T-helper 2 cell (primary cell): Measurements from ENCODE around the gene FAN1.

Source experiments
- DNase-seq, 5 experiments: peaks; one replicate each; pipeline versions ENCODE4 v3.0.0 to v3.0.0-alpha.2; 2012 to 2022

Gene FAN1

DNA sequence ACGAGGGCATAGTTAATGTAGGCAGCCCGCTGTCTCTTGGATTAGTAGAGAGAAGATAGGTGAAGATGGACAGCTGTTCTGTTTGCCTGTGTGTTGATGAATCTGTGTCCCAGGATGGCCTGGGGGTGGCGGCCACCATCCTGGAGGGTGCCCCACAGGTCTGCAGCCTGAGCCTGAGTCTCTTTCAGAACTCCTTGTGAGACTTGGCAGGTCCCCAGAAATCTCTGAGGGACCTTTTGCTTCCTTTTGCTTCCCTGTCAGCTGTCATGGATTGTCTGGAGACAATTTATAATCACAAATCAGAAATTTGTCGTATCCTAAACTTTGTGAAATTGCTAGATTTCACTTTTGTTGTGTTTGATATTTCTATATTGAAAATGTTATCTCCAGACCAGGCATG lies 17.4 kb downstream of the FAN1 start:
- DNase-seq, result no peak

DNA sequence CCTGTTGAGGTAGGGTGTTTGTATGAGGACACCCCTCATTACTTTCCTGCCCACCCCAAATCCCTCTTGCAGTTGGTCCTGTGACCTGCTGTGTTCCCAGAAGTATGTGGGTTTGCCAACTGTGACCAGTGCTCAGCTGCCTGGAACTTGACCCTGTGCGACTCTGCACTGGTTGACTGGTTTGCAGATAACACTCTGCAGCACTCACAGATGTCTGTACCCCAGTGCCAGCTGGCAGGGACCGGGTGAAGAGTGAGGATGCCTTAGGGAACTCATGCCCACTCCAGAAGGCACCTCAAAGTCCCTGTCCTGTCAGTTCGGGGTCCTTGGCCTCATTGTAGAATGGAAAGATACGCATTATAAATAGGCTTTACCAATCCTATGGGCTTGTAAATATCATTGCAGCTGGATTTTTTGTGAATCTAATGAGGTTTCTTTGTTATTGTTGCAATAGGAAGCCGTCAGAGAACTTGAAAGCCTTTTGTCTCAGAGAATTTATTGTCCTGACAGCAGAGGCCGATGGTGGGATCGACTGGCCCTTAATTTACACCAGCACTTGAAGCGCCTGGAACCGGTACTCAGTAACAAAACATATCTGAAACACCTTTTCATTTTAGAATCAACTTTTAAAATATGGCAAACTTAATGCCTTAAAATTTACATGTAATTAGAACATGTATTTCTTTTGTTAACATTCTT lies 18.2 kb downstream of the FAN1 start:
- DNase-seq, result no peak

DNA sequence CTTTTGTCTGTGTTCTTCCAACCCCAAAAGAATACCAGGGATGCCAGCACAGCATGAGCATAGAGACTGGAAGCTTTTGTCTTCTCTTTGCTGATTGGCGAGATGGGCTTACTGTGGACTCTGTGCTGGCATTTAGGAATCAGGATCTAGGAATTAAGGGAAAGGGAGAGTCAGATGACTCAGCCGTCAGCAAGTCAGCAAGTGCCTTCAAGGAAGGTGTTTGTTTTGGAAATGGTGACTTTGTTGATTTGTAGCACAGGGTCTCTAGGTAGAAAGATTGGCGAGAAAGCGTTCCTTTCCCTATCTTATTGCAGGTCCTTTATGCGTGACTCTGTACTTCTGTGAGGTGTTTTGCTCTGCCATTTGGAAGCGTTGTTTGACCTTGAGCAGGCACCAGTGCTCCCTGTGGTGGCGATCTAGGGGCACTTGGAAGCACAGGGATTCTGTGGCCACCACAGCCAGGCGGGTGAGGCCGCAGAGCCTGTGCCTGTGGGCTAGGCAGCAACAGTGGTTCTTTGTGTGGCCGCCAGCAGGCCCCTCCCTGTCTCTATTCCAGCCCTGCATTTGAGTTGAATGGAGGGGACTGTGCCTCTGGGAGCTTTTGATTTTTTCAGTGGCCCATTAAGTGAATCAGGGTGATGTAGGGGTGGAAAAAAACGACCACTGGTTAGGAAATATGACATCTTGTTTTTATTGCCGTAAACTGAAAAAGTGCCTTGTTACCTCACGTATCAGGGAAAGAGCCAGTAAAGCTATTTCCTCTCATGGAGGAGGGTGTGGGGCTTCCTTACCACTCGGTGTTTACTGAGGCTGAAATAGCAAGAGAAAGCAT lies 19.0 kb downstream of the FAN1 start:
- no peak for DNase-seq

DNA sequence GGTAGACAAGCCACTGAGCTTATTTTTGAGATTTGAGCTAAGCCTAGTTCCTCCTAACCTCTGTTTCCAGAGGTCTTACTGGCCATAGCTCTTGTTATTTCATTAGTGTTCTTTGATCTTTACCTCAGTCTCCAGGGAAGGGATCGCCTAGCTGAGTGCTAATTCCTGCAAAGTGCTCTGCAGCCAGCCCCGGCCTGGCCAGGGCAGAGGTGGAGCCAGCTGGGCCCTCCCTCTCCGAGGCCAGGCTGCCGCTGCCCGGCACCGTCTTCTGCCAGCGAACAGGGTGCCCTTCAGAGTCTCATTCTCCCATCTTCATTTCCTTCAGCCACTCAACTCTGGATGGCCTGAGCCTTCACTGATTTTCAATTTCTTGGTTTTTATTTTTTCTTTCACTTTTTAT lies 19.7 kb downstream of the FAN1 start:
- DNase-seq, result no peak

DNA sequence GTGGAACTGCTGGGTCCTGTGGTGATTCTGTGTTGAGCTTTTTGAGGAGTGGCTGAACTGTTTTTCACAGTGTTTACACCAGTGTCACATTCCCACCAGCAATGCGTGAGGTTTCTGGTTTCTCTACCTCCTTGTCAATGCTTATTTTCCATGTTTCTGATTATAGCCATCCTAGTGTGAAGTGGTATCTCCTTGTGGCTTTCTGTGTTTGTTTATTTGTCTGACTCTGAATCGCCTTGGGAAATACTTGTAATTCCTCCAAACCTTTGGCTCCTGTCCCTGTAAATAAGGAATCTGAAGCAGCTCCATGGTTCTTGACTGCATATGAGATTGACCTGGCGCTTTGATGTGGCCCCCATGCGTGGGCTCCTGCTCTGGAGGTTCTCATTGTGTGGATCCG lies 20.6 kb downstream of the FAN1 start:
- no peak for DNase-seq

DNA sequence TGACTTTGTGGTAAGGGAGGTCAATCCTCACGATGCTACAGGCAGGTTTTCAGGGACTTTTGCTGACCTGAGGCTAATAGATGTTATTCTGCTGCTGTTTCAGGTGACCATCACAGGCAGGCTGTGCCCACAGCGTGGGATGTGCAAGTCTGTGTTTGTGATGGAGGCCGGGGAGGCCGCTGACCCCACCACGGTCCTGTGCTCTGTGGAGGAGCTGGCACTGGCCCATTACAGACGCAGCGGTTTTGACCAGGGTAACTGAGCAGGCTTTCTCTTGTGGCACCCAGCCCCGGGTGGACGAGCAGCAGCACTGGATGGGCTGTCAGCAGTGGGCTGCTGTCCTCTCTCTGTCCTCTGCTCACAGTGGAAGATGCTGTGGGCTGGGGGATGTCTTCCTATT lies 22.0 kb downstream of the FAN1 start:
- no peak for DNase-seq

DNA sequence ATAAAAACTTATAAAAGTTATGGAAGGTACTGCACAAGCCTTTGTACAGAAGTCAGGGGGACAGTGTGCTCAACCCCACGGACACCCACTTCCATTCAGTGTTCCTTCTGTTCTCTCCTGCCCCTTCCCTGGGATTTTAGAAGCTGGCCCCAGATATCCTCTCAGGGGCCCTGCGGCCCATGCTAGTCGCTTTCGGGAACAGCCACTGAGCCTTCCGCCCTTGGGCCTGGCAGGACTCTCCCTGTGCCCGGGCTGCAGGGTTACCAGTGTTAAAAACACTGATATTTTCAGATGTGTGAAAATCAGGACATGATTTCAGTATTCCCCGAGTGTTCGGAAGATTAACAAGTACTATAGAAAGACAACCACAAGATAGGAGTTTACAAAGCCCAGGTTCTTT lies 22.4 kb downstream of the FAN1 start:
- no peak for DNase-seq

DNA sequence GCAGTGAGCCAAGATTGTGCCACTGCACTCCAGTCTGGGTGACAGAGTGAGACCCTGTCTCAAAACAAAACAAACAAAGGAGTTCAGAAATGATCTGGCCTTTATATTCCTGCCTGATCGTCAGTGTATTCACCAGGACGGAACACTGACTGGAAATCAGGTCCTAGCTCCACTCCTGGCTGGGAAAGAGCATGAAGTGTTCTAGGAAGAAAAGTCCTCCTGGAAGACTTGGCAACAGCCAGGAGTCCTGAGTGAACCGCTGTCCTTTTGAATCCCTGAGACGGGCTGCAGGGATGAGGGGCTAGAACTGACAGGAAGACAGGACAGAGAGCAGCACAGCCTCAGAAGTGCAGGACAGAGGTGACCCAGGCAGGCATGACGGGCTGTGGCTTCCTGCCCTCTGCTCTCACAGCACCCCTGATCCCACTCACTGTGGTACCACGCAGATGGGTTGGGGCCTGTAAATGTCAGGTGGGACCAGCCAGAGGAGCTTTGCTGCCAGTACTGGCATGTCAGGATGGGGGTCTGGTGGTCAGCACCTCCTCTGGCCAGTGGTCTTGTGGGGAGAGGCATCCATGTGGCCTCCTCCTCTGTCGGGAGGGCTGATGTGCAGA lies 23.5 kb downstream of the FAN1 start:
- no peak for DNase-seq

DNA sequence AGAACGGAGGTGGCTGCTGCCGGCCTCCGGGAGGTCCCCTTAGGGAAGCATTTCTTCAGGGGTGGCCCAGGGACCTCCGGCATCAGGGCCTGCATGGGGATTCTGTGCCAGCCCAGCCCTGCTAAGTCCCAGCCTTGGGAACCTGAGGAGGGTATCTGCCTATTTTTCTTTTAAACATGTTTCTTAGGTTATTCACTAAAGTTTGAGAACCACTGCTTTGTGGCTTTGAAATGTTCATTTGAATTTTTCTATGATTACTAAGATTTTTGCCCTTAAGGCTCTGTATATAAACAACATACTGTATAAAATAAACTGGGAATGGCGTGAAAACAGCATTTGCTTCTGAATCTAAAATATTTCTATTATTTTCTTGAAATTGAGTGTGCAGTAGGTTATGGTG lies 24.4 kb downstream of the FAN1 start:
- no peak for DNase-seq

DNA sequence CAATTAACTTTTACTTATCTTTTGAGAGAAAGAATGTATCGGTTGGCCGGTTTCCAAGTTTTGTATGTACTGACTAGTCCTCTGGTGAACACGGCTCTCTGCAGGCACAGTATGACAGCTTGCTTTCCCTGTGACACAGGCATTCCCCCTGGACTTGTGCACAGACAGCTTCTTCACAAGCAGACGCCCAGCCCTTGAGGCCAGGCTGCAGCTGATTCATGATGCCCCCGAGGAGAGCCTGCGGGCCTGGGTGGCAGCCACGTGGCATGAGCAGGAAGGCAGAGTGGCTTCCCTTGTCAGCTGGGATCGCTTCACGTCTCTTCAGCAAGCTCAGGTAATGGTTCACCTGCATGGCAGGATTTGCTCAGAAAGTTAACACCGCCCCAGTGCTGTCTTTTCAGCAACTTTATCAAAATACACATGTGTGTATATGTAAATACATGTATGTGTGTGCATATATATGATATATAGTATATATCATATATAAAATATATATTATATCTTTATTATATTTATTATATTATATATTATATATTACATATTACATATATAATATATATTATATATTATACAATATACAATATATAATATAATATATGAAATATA lies 25.5 kb downstream of the FAN1 start:
- no peak for DNase-seq

DNA sequence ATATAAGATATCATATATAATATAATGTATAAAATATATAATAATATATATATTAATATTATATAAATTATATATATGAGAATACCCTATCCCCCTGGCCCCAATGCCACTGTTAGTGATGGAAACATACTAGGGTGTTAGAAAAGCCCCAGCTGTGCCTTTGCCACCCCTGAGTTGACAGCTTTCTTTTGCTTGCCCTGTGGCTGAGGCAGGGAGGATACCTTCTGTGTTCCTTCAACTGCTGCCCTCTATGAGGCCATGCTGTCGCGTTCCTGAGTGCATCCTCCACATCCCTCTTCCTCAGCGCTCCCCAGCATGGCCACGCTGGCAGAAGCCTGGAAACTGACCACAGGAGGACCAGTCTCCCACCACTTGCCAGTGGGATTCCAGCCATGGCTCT lies 26.3 kb downstream of the FAN1 start:
- DNase-seq, result no peak

DNA sequence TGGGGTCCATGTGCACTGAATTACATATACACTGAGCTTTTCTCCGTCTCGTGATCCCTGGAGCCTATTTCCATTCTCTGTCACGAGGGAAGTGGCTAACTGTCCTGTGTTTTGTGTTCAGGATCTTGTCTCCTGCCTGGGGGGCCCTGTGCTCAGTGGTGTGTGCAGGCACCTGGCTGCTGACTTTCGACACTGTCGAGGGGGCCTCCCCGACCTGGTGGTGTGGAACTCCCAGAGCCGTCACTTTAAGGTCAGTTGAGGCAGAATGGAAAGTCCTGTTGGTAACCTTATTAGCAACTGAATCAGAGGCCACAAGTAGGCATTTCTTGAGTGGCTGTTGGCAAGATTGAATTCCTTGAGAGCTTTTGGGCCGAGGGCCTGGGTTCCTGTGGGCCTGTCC lies 26.7 kb downstream of the FAN1 start:
- DNase-seq, result no peak

DNA sequence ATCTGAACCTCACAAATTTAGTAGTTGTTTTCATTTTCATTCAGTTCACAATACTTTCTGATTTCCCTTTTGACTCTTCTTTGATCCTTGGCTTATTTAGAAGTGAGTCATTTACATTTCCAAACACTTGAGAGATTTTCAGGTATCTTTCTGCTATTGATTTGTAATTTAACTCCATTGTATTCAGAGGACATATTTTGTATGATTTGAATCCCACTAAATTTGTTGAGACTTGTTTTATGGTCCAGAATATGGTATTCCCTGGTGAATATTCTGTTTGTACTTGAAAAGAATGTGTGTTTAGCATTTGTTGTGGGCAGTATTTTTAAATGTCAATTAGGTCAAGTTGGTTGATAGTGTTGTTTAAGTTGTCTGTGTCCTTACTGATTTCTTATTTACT lies 29.6 kb downstream of the FAN1 start:
- no peak for DNase-seq

DNA sequence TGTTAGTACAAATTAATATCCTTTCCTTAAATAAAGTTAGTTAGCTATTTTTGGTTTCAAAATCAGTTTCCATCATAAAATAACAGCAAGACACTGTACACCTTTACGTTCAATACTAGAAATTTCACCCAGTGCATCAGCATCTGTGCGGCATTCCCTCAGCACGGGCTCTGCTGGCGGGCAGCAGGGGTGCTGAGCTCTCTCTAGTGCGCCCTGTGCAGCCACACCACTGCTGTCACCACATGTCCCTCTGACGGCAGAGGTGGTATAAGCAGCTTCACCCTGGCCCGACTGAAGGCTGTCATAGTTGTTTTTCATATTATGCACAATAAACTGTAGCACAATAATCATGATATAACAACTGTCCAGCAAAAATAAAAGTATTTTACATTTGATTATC lies 35.4 kb downstream of the FAN1 start:
- no peak for DNase-seq

DNA sequence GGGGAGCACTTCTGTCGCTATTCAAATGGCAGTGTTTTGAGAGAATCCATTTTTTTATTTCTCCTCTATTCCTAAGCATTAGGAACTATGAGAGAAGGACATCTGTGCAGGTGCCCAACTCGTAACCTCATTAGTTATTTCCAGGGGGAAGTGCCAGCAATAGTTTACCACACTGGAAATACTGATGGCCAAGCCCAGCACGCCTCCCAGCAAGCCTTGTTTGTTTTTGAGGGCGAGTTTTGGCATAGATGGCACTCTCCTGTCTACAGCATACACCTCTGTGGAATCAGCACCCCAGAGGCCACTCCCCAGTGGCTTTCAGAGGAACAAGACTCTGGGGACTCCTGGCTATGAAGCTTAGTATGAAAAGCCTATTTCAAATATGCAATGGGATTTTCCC lies 36.6 kb downstream of the FAN1 start:
- no peak for DNase-seq

DNA sequence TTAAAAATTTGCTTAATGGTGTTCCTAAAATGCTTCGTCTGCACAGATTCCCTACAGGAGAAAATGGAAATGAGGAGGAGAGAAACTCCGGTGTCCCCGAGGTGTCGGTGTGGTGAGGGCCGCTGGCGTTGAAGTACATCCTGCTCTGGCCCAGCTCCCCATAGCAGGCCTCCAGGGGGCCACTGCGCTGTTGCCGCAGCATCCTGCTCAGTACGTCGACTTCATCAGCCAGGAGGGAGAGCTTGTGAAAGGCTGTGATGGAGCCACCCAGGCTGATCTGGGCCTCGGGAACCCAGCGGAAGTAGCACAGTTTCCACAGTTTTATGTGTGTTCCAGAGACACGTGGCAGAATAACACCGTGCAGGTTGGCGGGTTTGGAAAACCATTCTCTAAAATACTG lies 37.8 kb downstream of the FAN1 start:
- DNase-seq, result no peak

DNA sequence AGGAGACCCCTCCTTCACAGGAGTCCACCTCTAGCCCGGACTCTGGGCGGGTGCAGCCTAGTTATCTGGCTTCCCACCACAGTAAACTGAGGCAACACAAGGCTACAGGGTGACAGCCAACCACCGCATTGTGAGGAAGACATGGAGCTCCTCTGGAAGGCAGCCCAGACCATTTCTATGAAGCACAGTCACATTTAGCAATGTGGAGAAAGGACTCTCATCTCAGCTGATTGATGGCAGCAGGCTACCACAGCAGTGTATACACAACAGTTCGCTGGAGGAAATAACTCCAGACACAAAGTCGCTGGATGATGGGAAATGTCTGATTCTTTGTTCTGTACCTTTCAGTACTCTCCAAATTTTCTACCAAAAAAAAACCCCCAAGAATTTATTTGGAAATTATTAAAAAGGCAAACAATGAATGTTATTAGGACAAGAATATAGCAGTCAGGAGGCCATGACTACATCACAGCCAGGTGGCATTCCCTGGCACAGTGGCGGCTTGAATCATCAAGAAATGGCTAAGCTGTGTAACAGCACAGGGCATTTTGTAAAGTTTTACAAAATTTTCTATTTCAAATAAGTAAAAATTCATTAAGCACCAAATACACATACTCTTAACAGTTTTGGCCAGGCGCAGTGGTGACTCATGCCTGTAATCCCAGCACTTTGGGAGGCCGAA lies 40.1 kb downstream of the FAN1 start:
- DNase-seq, result no peak

DNA sequence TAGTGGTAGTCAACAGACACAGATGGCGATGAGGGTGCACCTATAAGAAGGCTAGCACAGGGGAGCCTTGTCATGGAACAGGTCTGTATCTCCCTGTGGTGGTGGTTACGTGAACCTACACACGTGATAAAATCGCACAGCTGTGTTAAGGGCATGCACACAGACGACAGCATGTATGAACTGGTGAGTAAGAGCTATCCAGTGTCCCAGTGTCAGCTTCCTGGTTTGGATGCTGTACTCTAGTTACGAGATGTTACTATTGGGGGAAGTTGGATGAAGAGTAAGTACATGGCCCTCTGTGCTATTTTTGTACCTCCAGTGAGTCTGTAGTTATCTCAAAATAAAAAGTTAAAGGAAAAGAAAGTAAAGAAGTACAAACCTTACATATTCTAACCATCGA lies 49.5 kb downstream of the FAN1 start:
- DNase-seq, result no peak

DNA sequence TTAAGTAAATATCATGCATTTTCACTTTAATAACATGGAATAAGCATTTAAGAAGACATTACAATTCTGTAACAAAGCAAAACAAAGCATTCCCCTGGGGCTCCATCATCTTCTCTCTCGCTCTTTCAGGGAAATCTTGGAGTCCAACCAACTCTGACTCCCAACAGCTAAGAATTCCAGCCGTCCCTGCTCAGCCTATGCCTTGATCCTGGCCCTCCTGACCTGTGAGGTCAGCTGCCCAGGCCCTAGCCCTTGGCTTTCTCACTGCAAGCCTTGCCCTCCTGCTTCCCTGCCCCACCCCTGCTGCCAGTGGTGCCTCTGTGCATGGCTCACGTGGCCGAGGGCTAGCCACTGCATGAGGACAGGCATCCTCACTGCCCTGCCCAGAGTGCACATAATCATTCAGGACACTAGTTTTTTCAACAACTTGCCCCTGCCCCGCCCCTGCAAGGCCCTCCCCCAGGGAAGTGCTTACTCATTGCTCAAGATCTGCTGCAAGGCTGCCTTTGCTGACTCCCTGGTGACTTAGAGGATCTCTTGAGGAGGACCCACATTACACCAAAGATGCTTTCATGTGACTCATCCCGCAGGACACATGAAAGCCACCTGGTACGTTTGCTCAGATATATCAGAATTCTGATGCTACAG lies 50.1 kb downstream of the FAN1 start:
- peak in 1 of 5 experiments; percentile 18 for DNase-seq

DNA sequence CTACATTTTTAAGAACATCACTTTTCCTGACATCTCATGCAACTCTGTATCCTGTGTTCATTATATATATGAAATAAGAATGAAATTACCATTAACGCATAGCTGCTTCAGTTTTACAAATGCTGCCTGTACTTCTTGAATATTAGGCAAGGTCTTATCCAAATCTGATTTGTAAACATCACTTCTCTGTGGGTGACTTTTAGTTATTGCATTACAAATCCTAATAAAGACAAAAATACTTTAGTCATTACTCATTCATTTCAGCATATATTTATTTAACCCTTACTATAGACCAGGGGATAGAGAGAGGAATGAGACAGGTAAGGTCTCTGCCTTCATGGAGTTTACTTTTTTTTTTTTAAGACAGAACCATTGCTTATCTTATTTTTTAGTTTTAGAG lies 51.0 kb downstream of the FAN1 start:
- DNase-seq, result no peak

DNA sequence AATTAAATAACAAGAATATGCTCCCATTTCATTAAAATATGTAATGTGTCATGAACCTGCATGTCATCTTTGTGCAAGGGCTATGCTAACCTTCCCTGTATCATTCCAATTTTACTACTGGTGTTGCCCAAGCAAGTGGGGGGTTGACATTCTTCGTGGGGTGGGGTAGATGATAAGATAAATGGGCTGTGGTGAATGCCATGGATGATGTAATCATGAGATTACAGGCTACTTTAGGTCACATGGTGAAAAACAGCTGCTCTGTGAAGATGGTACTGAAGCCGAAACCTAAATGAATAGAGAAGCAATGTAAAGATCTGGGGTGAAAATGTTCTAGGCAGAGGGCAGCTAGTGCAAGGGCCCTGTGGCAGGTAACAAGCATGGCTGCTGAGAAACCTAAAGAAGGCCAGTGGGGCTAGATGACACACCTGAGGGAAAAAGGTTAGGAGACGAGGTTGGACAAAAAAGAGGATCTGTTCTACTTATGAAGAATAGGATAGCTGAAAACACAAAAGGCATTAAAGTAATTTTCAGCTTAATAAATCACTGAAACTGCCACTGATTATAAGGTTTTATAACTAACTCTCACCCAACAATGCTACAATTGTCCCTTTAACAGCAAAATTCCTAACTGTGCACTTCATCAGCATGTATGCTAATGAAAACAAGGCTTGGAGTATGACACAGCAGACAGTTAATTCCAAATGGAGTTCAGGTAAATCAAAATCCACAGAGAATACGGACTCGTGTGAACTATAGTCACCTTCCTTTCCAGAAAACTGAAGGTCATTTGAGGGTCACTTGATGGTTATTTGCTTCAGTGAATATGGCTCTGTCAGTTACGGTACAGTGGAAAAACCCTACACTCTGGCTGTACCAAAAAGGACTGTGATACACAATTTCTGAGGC lies 52.8 kb downstream of the FAN1 start:
- DNase-seq, result peak in 1 of 5 experiments; percentile 12
